ENCODE data around the gene PERP.
"Not testable (repeated sequence)": the region's sequence is repeated elsewhere in the genome, so short reads cannot be mapped to it uniquely, and the experiment has no call there.

Gene PERP

GRCh38 chr6:138084904-138085838 lies 22.0 kb downstream of the PERP start:
- no peak for DNase-seq
- intact Hi-C loops (cut with DNase I) = no loop called here

GRCh38 chr6:138082232-138082631 lies 25.0 kb downstream of the PERP start:
- DNase-seq = no peak
- intact Hi-C loops (cut with DNase I) = no loop called here

GRCh38 chr6:138079556-138079955 lies 27.7 kb downstream of the PERP start:
- intact Hi-C loops (cut with DNase I); DNase-seq: not testable (repeated sequence)

- intact Hi-C loops (cut with DNase I) = no loop called here
- DNase-seq = no peak
Measured at GRCh38 chr6:138078491-138078890, 28.7 kb downstream of the PERP start.

- intact Hi-C loops (cut with DNase I) = no loop called here
- DNase-seq = no peak
Measured at GRCh38 chr6:138073264-138073663, 34.0 kb downstream of the PERP start.

GRCh38 chr6:138063726-138064125 lies 43.5 kb downstream of the PERP start:
- no peak for DNase-seq
- intact Hi-C loops (cut with DNase I) = no loop called here

GRCh38 chr6:138054982-138055381 lies 52.2 kb downstream of the PERP start:
- intact Hi-C loops (cut with DNase I) = no loop called here
- no peak for DNase-seq

- no peak for DNase-seq
- intact Hi-C loops (cut with DNase I) = no loop called here
Measured at GRCh38 chr6:138052783-138053182, 54.4 kb downstream of the PERP start.

GRCh38 chr6:138044972-138045371 lies 62.2 kb downstream of the PERP start:
- DNase-seq = no peak
- intact Hi-C loops (cut with DNase I) = no loop called here

GRCh38 chr6:138044458-138044857 lies 62.8 kb downstream of the PERP start:
- no peak for DNase-seq
- intact Hi-C loops (cut with DNase I) = no loop called here
